H1 (cell line): ENCODE results near the gene CBARP.
"Not testable (repeated sequence)": the region's sequence is repeated elsewhere in the genome, so short reads cannot be mapped to it uniquely, and the experiment has no call there.

Source experiments
- BRCA1 ChIP-seq: IDR thresholded peaks from 2 replicates; pipeline ENCODE4 v1.6.1; 2012; ENCODE audit warnings: low read depth, low read length, improper control_type of control experiment
- CBX5 ChIP-seq: fragments of 300-800, 300-1000 bp; sonication (generic); IDR thresholded peaks from 2 replicates; pipeline ENCODE4 v1.7.1; 2016; ENCODE audit warnings: antibody characterized with exemption, low read length, low read depth
- CHD2 ChIP-seq: IDR thresholded peaks from 2 replicates; pipeline ENCODE4 v1.6.1; 2012; ENCODE audit warnings: low read length, improper control_type of control experiment
- CREB1 ChIP-seq: IDR thresholded peaks from 2 replicates; pipeline ENCODE4 v1.6.1; 2012; ENCODE audit warnings: inconsistent platforms
- GABPA ChIP-seq: IDR thresholded peaks from 2 replicates; pipeline ENCODE4 v1.6.1; 2011; ENCODE audit warnings: mild to moderate bottlenecking, low read length, moderate library complexity, borderline replicate concordance; ENCODE audit not compliant: insufficient read depth
- GTF2F1 ChIP-seq: IDR thresholded peaks from 2 replicates; pipeline ENCODE4 v1.6.1; 2012; ENCODE audit warnings: low read depth, low read length, improper control_type of control experiment, borderline replicate concordance
- JUND ChIP-seq: IDR thresholded peaks from 2 replicates; pipeline ENCODE4 v1.6.1; 2011; ENCODE audit warnings: mild to moderate bottlenecking, improper control_type of control experiment, low read length
- PHF8 ChIP-seq: fragments of 200-600 bp; sonication (generic); conservative IDR thresholded peaks from 2 replicates; pipeline ENCODE4 v1.7.1; 2012; ENCODE audit warnings: low read depth, mild to moderate bottlenecking, inconsistent platforms, low read length, moderate library complexity
- POLR2A ChIP-seq, 2 experiments: IDR thresholded peaks; 1 replicate in 1 of 2; 2 replicates in 1 of 2; pipeline ENCODE4 v1.6.1; 2011; ENCODE audit warnings: low read depth in 2 of 2, low read length in 2 of 2, mild to moderate bottlenecking in 2 of 2; ENCODE audit errors: control extremely low read depth in 1 of 2
- RBBP5 ChIP-seq: IDR thresholded peaks from 2 replicates; pipeline ENCODE4 v1.7.1; 2012; ENCODE audit warnings: low read depth, mild to moderate bottlenecking, inconsistent platforms, low read length, moderate library complexity, borderline replicate concordance
- SIN3A ChIP-seq, 2 experiments: IDR thresholded peaks in 1 of 2; conservative IDR thresholded peaks in 1 of 2; 2 replicates each; pipeline ENCODE4 v1.6.1; 2011 to 2012; ENCODE audit warnings: low read length in 2 of 2, improper control_type of control experiment in 1 of 2, low read depth in 1 of 2, mild to moderate bottlenecking in 1 of 2
- SUZ12 ChIP-seq: fragments of 200-600 bp; sonication (generic); IDR thresholded peaks from 2 replicates; pipeline ENCODE4 v1.6.1; 2012; ENCODE audit warnings: mild to moderate bottlenecking, inconsistent platforms, low read length, moderate library complexity, mixed read lengths
- TAF1 ChIP-seq: IDR thresholded peaks from 2 replicates; pipeline ENCODE4 v1.6.1; 2011; ENCODE audit warnings: mild to moderate bottlenecking, low read depth, low read length
- TF ChIP-seq, protein P1 (sequence below), 3 experiments: IDR thresholded peaks; 1 replicate in 2 of 3; 2 replicates in 1 of 3; pipeline versions ENCODE4 v1.5.1 to v1.6.1; 2011; ENCODE audit warnings: low read length in 3 of 3, mild to moderate bottlenecking in 3 of 3, inconsistent platforms in 2 of 3, low read depth in 1 of 3, moderate library complexity in 1 of 3; ENCODE audit not compliant: insufficient read depth in 1 of 3; ENCODE audit errors: control extremely low read depth in 1 of 3

DNA sequence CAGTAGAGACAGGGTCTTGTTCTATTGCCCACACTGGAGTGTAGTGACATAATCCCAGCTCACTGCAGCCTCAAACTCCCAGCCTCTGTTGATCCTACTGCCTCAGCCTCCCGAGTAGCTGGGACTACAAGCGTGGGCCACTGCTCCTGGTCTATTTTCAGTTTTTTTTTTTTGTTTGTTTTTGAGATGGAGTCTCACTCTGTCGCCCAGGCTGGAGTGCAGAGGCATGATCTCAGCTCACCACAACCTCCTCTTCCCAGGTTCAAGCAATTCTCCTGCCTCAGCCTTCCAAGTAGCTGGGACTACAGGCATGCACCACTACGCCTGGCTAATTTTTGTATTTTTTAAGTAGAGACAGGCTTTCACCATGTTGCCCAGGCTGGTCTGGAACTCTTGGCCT, 37.2 kb downstream of the CBARP start:
- TF ChIP-seq CHD2; BRCA1; PHF8; CREB1; SUZ12; GTF2F1; RBBP5; POLR2A (IDR thresholded peaks at IDR 0.05; ENCODE audit: control extremely low read depth in 1 of 2, low read depth in 2 of 2, low read length in 2 of 2); GABPA; TAF1; SIN3A (conservative IDR thresholded peaks at IDR 0.05 in 1 of 2, IDR thresholded peaks at IDR 0.05 in 1 of 2; ENCODE audit: low read depth in 1 of 2, low read length in 2 of 2); CBX5; JUND: not testable (repeated sequence)
- TF ChIP-seq, protein P1, sequence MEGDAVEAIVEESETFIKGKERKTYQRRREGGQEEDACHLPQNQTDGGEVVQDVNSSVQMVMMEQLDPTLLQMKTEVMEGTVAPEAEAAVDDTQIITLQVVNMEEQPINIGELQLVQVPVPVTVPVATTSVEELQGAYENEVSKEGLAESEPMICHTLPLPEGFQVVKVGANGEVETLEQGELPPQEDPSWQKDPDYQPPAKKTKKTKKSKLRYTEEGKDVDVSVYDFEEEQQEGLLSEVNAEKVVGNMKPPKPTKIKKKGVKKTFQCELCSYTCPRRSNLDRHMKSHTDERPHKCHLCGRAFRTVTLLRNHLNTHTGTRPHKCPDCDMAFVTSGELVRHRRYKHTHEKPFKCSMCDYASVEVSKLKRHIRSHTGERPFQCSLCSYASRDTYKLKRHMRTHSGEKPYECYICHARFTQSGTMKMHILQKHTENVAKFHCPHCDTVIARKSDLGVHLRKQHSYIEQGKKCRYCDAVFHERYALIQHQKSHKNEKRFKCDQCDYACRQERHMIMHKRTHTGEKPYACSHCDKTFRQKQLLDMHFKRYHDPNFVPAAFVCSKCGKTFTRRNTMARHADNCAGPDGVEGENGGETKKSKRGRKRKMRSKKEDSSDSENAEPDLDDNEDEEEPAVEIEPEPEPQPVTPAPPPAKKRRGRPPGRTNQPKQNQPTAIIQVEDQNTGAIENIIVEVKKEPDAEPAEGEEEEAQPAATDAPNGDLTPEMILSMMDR (IDR thresholded peaks at IDR 0.05; ENCODE audit: control extremely low read depth in 1 of 3, insufficient read depth in 1 of 3, low read depth in 1 of 3, low read length in 3 of 3), result not testable (repeated sequence)
